Measurements from ENCODE around the gene SLC7A9. TPM values are rescaled to one million over a fixed set of nuclear protein-coding genes. Genes with fewer than 3 reads are reported as not detected.

SLC7A9 gene
- 10 to 100 TPM; 12.7 to 15.1 (median 14.8) TPM for polyA plus RNA-seq (ENCODE audit: insufficient read length in 4 of 4)

DNA sequence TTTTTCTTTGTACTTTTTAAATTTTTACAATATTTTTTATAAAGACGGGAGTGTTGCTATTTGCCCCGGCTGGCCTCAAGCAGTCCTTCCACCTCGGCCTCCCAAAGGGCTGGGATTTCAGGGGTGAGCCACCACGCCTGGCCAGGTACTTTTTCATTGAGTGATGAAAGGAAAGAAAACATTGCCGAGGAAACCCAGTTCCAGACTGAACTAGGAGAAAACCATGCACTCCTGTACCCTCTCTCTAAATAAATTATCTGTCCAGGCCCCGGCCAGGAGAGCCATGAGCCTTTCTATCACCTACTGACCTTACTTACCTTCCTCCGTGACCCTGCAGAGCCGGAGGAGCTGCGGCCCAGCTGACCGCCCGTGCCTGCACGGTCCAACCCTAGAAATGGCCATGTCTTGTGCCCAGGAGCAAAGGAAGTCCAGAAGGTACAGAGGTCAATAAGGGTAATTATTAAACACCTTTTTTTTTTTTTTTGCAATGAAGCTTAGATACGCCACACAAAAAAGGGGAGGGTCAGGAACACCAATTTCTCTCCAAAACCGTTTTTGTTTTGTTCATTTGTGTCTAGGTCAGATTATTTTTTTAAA lies at the start of gene SLC7A9:
SLC7A9 (minus strand) TSS at position 399 of the 597 bp plus-strand sequence. CDS start 1,233 bp downstream, outside the sequence.
- DNase-seq (ENCODE audit: low read depth in 4 of 4, low spot score in 2 of 4): no peak

DNA sequence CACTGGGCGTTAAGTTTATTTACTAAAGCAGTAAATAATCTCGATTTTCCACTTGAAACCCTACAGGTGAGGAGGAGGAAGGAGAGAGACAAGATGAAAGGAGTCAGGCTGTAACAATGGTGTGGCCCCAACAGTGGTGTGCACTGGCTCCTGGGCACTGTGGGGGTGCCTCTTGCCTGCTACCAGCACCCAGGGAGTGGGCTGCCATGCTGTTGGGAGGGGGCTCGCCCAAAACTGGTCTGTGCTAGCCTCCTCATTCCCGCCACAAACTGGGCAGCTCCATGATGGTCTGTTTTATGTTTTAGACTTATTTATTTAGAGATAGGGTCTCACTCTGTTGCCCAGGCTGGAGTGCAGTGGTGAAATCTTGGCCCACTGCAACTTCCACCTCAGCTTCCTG lies 49.8 kb upstream of the SLC7A9 start:
- no peak for DNase-seq (ENCODE audit: low read depth in 4 of 4, low spot score in 2 of 4)

DNA sequence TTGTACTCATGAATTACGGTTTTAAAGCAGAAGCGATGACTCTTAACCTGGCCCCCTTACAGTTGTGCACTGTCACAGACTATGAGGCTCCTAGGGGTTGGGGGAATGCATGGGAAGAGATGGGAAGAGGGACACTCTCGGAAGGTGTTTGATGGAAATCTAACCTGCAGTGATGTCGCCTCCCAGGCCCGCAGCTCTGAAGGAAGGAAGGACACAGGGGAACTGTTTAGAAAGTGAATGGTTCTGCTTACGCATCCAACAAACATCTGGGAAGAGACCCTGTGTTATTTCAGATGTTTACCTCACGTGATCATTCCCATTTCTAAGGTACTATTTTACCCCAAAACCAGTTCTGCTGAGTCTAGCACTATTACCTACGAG lies 48.0 kb upstream of the SLC7A9 start:
- no peak for DNase-seq (ENCODE audit: low read depth in 4 of 4, low spot score in 2 of 4)

DNA sequence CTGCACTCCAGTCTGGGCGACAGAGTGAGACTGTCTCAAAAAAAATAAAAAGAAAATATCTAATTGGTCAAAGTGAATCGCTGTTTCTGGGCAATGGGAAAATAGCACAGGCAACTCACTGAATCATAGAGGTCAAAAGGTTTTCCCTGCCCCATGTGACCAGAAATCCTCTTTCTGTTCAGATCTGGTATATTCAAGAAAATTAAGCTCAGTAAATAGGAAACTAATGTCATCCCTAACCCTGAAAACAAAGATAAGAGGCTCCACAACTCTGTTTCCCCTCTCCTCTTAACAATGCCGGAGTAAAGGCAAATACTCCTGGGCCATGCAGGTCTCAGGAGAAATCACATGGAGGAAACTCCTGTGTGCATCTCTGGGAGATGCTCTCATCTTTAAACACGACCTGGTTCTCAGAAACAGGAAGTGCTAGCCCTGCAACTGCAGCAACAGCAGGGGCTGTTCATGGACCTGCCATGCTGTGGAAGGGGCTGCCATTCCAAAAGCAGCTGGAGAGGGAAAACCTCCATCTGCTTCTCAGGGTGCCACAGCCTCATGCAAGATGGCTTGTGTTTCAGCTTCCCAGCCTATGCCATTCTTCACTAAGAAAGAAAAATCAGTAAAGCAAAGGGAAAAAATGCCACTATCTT lies 47.5 kb upstream of the SLC7A9 start:
- no peak for DNase-seq (ENCODE audit: low read depth in 4 of 4, low spot score in 2 of 4)

DNA sequence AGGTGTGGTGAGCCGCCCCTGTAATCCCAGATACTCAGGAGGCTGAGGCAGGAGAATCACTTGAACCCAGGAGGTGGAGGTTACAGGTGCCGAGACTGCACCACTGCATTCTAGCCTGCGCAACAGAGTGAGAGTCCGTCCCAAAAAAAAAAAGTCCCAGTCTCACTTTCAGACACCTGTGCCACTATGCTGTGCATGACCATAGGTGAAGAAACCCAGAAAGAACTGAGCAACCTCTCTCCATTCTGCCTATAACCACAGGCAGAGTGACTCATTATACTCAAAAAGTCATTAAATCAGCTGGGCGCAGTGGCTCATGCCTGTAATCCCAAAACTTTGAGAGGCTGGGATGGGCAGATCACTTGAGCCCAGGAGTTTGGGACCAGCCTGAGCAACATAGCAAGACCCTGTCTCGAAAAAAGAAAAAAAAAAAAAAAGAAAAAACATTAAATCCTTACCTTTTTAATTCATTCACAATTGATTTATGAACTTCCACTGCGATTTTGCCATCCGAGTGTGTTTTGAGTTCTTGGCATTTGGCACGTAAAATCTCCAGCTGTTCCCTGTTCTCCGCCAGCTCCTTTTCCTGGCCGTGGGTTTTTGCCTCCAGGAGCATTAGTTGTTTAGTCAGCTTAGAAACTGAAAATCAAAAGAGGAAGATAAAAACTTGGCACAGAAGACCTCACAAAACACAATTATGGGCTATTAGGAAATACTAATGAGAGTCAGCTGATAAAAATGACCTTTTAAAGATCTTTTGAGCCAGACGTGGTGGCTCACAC lies 45.5 kb upstream of the SLC7A9 start:
- DNase-seq (ENCODE audit: low read depth in 4 of 4, low spot score in 2 of 4): no peak

DNA sequence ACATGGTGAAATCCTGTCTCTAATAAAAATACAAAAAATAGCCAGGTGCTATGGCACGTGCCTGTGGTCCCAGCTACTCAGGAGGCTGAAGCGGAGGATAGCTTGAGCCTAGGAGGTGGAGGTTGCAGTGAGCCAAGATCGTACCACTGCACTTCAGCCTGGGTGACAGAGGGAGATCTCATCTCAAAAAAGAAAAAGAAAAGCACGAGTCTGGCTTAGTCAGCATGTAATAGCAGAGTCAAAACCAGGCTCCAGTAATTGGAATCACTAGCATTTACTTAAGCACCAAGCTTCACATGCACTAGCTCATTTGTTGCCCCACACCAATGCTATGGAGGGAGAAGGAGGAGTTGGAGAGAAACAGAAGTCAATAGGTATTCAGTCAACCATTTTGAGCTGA lies 41.9 kb upstream of the SLC7A9 start:
- no peak for DNase-seq (ENCODE audit: low read depth in 4 of 4, low spot score in 2 of 4)

DNA sequence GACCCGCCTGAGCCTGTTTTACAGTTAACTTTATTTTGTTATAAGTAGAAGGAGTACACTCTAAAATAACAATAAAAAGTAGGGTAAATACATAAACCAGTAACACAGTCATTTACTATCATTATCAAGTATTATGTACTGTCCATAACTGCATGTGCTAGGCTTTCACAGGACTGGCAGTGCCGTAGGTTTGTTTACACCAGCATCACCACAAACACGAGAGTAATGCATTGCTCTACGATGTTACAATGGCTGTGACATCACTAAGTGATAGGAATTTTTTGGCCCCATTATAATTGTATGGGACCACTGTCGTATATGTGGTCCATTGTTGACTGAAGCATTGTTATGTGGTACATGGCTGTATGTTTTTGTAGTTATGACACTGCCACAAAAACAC lies 41.3 kb upstream of the SLC7A9 start:
- DNase-seq (ENCODE audit: low read depth in 4 of 4, low spot score in 2 of 4): no peak

DNA sequence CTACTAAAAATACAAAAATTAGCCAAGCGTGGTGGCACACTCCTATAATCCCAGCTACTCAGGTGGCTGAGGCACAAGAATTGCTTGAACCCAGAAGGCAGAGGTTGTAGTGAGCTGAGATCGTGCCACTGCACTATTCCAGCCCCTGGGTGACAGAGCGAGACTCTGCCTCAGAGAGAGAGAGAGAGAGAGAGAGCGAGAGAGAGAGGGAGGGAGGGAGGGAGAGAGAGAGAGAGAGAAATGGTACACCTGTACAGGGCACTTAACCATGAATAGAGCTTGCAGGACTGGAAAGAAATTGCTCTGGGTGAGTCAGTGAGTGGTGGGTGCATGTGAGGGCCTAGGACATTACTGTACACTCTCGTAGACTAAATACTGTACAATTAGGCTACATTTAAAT lies 40.5 kb upstream of the SLC7A9 start:
- DNase-seq (ENCODE audit: low read depth in 4 of 4, low spot score in 2 of 4): no peak

DNA sequence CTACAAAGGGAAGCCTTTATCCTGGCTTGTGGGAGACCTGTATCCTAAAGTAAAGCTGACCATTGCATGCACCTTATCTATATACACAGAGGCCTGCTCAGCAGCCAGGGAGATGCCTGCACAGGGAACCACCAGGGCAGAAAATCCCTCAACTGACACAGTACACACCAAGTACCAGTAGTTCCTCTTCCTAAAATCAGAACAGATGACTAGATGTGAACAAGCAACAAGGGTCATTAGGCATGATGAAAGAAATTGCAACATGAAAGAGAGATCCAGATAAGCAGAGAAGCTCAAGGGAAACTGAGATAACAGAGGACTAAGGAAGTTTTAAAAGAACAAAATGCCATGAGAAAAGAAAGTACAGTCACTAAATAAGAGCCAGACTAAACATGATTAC lies 39.7 kb upstream of the SLC7A9 start:
- DNase-seq (ENCODE audit: low read depth in 4 of 4, low spot score in 2 of 4): no peak

DNA sequence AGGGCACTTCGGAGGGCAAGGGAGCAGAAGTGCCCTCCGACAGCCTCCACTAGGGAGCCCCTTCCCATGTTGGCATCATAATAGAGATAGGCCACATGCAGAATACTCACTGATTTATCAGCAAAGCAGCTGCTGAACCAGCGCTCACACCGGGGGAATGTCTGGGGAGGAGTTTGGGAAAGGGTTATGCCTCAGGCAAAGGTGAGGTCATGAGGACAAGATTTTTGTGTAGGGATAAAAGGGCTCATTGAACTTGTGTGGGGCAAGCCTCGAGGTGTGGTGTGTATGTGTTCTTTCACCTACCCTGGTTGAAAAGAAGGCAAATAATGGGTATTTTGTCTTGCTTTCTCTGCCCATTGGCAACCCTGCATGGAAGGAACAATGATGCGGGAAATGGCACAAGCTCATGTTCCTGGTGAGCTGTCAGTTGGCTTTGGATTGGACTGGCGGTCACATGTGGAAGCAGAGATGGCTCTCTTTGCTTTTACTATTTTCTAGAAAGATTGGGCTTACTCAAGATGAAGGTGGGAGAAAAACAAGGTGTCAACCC lies 39.1 kb upstream of the SLC7A9 start:
- no peak for DNase-seq (ENCODE audit: low read depth in 4 of 4, low spot score in 2 of 4)

DNA sequence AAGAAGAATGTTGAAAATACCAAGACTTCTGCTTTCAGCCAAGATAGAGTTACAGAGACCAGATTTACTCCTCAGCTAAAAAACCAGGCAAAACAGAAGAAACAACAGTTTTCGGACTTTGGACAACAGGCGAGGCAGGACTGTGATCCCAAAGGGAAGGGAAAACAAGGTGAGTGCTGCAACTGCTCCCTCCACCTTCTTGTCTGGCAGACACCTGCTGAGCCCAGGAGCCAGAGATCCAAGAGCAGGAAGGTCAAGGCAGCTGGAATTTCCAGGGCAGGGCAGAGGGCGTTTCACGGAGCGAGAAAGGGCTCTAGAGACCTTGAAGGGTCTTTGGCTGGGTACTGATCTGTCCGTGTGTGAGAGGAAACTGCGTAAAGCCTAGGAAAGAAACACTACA lies 32.9 kb upstream of the SLC7A9 start:
- no peak for DNase-seq (ENCODE audit: low read depth in 4 of 4, low spot score in 2 of 4)

DNA sequence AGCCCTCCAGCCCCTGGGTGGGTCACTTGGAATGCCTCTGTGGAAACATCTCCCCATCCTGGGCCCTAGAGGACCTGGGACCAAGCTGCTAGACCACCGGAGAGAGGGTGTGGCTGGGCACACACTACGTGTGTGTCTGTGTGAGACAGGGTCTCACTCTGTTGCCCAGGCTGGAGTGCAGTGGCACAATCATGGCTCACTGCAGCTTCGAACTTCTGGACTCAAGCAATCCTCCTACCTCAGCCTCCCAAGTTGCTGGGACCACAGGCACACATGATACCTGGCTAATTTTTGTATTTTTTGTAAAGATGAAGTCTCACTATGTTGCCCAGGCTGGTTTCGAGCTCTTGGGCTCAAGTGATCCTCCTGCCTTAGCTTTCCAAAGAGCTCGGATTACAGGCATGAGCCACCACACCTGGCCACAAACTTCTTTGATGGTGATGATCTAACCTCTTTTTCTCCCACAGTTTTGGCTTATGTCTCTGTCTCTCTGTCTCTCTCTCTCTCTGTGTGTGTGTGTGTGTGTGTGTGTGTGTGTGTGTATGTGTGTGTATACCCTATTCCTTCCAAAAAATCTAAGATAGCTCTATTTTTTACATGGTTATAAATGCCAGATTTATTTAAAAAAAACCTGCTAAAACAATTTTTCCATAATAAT lies 32.1 kb upstream of the SLC7A9 start:
- no peak for DNase-seq (ENCODE audit: low read depth in 4 of 4, low spot score in 2 of 4)

DNA sequence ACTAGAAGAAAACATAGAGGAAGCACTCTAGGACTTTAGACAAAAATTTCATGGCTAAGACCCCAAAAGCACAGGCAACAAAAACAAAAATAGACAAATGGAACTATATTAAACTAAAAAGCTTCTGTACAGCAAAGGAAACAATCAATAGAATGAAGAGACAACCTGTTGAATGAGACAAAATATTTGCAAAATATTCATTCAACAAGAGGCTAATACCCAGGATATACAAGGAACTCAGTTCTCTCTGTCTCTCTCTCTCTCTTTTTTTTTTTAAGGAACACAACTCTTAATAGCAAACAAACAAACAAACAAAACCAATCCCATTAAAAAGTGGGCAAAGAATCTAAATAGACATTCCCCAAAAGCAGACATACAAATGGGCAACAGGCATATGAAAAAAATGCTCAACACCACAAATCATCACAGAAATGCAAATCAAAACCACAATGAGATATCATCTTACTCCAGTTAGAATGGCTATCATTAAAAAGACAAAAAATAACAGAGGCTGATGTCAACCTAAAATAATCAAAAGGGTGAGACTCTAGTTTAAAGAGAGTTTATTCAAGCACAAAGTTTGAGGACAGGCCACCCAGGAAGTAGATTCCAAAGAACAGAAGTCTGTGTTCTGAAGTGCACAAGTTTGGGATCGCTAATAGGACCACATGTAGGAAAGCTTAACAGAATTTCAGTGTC lies 27.1 kb upstream of the SLC7A9 start:
- no peak for DNase-seq (ENCODE audit: low read depth in 4 of 4, low spot score in 2 of 4)

DNA sequence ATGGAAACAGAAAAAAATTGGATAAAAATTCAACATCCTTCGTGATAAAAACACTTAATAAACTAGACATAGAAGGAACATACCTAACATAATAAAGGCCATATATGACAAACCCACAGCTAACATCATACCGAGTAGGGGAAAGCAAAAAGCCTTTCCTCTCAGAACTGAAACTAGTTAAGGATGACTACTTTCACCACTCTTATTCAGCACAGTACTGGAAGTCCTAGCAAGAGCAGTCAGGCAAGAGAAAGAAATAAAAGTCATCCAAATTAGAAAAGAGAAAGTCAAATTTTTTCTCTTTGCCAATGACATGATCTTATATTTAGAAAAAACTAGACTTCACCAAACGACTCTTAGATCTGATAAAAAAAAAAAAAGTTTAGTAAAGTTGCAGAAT lies 25.8 kb upstream of the SLC7A9 start:
- no peak for DNase-seq (ENCODE audit: low read depth in 4 of 4, low spot score in 2 of 4)

DNA sequence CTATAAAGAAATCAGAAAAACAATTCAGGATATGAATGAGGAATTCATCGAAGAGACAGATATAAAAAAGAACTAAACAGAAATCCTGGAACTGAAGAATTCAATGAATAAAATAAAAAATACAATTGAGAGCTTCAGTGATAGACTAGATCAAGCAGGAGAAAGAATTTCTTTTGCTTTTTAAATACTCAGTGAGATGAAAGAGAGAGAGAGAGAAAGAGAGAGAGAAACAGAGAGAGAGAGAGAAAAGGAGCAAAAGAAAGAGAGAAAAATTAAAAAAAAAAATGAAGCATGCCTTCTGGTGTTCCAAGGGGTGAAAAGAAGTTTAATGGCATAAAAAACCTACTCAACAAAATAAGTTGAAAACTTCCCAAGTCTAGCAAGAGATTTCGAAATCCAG lies 22.0 kb upstream of the SLC7A9 start:
- no peak for DNase-seq (ENCODE audit: low read depth in 4 of 4, low spot score in 2 of 4)

DNA sequence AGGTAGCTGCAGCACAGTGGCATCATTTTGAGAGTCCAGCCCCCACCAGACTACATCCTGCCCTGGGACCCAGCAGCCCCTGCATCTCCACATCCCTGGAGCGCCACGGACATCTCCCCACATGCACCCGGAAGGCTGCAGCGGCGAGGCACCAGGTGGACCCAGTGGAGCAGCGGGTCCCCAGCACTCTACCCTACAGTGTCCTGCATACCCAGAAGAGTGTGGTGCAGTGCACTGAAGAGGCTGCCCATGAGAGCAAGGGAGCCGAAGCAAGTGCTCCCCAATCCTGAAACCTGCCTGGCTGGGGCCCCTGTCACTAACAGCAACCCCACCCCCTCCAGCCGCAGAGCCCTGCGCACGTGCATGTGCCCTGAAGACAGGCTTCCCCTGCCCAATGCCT lies 21.3 kb upstream of the SLC7A9 start:
- DNase-seq (ENCODE audit: low read depth in 4 of 4, low spot score in 2 of 4): no peak

DNA sequence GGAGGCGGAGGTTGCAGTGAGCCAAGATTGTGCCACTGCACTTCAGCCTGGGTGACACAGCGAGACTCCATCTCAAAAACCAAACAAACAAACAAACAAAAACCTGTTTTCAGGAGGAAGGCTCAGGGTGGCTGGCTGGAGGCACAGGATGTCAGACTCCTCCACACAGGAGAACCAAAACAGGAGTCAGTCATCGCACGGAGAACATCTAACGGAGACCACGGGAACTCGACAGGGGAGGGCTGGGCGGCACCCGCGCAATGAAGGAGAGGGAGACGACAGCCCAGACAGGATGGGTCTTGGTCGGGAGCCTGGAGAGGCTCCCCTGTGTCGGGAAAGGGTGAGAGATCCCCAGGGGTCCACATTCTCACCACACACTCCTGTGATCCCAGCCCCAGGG lies 20.8 kb upstream of the SLC7A9 start:
- no peak for DNase-seq (ENCODE audit: low read depth in 4 of 4, low spot score in 2 of 4)

DNA sequence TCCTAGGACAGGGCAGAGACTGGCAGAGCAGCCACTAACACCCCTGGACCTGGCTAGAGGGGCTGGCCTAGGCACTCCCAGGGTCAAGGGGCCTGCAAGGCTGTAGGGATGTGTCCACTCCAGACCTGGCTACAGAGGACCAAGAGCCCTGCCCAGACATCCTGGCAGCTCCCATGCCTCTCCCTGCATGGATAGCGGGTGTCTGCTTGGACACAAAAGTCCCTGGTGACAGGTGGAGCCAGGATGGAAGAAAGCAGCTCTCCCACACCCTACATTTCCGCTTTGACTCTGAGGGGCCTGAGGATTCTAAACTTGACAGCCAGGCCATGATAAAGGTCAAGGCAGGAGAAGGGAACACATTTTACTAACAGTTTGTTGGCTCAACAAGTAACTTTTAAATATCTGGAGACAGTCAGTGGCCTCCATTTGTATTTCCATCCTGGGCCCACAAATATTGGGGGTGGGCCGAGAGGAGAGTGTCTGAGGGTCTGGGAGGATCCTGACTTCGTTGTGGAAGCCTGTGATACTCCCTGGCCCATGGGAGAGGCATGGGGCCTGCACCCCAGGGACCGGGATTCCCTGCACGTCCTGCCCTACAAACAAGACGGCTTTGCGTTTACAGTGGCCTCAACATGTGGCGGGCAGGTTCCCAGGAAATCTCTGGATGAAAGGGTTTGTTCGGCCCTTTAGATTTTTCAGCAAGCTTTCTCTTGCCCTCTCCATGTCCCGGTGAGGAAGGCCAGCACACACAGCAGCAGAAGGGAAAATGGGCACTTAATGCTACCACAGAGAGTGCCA lies 19.8 kb upstream of the SLC7A9 start:
- DNase-seq (ENCODE audit: low read depth in 4 of 4, low spot score in 2 of 4): no peak

DNA sequence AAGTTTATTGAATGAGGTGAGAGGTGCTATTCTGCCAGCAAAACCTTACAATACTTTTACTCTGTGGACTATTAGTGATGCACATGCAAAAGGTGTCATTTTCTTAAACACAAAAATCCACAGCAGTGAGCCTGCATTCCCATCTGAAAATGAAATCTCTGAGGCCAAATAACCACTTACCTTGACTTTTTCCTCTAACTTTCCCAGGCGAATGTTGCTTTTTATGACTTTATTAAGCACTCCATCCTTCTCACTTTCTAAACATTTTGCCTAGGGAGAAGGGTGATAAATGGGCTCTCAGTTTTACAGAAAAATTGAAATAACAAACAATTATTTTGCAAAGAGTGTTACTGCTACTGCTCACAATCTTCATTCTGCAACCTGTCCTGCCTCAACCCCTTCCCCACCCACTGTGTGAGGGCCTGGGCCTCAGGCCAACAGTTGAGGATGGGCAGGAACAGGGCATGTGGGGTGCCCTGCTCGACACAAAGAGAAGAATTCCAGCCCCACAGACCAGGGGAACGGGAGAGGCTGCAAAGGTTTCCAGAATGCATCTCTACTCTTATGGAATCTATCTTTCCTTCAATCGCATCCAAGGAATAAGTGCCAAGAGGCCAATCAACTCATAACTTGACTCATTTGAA lies 18.1 kb upstream of the SLC7A9 start:
- DNase-seq (ENCODE audit: low read depth in 4 of 4, low spot score in 2 of 4): no peak
